Fibroblast of skin of scalp (primary cell): ENCODE results near the gene ITFG1.

Experiments
- DNase-seq: peaks from one replicate; pipeline ENCODE4 v3.0.0-alpha.2; 2013

ITFG1 gene

GRCh38 chr16:47320546-47321310 is 140.1 kb downstream of the ITFG1 start:
- peak; percentile 4 for DNase-seq

DNA sequence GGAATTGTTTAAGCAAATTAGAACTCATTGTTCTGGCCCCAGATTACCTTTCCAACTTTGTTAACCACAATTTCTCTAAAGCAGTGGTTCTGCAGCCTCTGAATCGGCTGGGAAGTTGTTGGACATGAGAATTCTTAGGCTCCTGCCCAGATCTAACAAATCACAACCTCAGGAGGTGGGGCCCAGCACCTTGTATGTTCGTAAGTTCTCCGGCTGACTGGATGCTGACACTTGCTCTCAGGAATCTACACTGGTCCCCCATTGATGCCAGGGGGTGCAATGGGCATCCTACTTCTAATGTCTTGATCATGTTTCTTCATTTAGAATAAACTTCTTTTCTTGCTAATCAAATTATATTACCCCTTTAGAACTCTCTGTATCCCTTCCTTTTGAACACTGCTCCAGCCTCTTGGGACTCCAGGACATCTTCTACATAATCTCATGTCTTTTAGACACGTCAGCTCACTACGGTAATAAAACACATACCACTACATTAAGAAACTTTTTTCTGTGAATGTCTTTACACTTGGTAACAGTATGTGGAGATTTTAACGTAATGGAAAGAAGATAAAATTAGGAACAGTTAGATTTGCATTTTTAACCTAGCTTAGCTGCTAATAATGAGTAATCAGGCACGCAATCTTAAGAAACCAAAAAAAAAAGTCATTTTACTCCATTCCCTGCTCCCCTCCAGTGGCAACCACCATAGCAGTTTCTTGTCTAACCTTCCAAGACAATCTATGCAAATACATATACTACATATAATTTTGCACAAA is 143.2 kb downstream of the ITFG1 start:
- DNase-seq, result no peak

GRCh38 chr16:47316442-47317015 is 144.3 kb downstream of the ITFG1 start:
- no peak for DNase-seq

GRCh38 chr16:47311738-47312505 is 148.9 kb downstream of the ITFG1 start:
- no peak for DNase-seq

DNA sequence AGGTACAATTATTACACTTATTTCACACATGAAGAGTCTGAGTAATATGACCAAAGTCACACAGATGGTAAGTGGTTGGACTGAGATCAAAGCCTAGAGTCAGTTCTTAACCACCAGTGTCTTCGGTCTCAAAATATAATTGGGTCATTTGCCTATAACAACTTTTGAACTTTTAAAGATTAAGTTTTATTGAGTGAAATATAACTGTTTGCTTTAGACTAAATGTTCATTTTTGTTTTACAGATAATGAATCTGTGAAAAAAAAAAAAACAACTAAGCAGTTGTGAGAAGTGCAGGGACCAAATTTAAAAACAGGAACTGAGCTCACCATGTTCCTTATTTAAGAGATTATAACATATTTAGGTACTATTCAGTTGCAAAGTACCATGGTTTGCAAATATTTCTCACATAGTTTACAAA is 150.1 kb downstream of the ITFG1 start:
- DNase-seq, result no peak

GRCh38 chr16:47309581-47310312 is 151.1 kb downstream of the ITFG1 start:
- DNase-seq, result no peak

- no peak for DNase-seq
These were observed 152.3 kb downstream of the ITFG1 start for GRCh38 chr16:47308601-47309000.

DNA sequence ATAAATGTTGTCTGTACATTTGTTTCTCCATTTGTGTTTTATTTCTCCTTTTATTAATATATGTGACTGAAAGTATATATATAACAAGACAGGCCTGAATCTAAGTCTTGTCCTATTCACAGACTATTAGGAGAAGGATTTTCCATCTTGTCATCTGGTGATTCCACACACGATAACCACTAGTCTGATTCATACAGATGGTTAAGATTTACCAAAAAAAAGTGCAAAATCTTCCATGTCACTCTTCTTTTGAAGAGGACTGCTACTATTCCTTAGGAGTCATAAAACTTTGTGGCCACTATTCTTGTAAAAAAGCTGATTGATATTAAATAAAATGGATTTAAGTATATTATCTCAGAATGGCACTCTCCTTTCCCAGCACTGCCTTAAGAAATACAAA is 156.3 kb downstream of the ITFG1 start:
- no peak for DNase-seq

DNA sequence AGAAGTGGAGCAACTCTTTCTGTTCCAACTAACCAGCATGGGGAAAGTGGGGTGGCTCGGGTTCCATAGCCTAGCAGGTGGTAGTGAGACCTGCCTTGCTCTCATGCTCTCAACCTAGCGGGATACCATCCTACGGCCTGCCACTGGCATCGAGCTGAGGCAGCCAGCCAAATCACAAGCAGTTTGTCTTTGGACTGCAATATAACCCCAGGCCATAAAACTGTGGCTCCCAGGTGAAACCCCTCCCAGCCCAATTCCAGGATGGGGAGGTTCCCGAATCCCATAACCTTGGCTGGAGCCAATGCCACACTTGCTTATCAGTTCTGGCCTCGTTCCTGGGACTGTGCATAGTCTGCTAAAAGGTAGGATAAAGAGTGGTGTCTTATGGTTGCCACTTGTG is 161.3 kb downstream of the ITFG1 start:
- no peak for DNase-seq

- no peak for DNase-seq
These were observed 175.9 kb downstream of the ITFG1 start for GRCh38 chr16:47284999-47285398.

DNA sequence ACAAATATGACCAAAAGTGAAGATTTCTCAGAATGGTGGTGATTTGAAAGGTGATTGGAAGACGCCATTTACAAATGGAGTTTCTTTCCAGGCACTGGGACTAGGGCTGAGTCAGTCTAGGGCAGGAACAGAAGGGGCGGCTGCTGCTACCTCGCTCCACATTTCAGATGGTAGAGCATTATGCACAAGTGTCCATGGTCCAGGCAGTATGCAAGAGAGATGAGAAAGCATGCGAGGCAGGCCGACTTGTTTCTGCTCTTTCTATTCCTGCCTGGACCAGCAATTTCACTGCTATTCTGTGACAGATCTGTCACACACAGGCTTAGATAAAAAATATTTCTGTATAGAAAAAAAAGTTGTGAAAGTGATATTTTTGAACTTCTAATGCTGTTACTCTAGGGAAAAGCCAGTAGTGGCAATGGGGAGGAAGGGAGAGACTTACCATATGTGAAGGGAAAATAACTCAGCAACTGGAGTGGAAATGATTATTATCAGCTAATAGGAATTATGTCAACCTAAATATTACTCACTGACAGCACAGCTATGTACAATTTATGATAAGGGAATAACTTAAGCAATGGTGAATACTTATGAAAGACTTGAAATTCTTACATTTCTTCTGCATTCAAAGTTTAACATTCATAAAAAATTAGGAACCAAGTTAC is 182.4 kb downstream of the ITFG1 start:
- no peak for DNase-seq

DNA sequence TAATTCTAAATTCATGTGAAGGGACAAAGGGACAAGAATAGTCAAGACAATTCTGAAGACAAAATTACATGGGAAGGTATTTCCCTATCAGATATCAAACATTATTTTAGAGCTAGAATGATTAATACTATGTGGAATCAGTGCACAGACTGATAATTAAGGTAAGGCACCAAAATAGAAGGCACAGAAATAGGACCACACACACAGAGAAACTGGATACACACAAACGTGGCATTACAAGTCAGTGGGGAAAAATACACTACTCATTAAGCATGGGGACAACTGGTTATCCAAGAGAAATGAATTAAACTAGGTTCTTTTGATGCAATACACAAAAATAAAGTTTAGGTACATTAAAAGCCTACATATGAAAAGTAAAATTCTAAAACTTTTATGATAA is 184.3 kb downstream of the ITFG1 start:
- DNase-seq, result no peak

- DNase-seq, result no peak
These were observed 197.9 kb downstream of the ITFG1 start for GRCh38 chr16:47262938-47263337.

- no peak for DNase-seq
These were observed 200.4 kb downstream of the ITFG1 start for GRCh38 chr16:47260503-47260902.

GRCh38 chr16:47258874-47259461 is 201.9 kb downstream of the ITFG1 start:
- DNase-seq, result peak; percentile 29

DNA sequence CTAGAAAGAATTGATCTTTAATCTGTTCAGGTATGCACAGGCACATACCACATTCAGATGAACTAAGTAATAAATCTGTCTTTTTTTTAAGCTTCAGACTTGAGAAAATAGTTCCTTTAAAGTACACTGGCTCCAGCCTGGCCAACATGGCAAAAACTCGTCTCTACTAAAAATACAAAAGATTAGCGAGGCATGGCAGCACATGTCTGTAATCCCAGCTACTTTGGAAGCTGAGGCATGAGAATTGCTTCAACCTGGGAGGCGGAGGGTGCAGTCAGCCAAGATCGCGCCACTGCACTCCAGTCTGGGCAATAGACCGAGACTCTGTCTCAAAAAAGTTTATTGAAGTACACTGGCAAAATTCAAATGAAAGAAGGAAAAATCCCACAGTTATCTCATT is 206.1 kb downstream of the ITFG1 start:
- DNase-seq, result no peak

GRCh38 chr16:47250983-47251382 is 209.9 kb downstream of the ITFG1 start:
- peak; percentile 21 for DNase-seq

DNA sequence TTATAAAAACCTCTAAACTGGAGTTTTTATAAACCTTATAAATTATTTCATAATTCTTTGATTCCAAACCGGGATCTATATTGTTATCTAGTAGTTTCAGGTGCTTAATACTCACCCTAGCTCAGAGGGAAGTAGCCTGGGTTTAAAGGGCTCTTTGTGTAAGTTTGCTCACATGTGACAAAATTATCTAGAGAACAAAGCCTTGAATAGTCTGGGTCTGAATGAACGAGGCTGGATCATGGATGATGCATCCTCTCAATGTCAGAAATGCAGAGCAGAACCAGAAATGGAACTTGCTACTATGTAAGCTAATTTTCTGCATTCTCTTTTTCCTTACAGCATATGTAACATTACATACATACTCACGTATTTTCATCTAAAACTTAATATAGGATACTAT is 213.2 kb downstream of the ITFG1 start:
- DNase-seq, result no peak

DNA sequence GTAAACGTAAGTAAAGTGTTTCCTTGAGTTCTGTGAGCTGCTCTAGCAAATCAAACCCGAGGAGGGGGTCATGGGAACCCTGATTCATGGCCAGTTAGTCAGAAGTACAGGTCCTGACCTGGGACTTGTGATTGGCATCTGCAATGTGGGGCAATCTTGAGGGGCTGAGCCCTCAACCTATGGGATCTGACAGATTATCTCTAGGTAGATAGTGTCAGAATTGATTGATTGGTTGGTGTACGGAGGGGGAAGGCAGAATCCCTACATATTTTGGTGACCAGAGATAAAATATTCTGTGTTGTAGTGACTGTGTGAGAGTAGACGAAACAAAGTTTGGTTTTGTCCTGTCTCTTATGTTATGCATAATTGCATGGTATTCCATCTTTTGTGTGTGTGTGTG is 216.7 kb downstream of the ITFG1 start:
- DNase-seq, result no peak

DNA sequence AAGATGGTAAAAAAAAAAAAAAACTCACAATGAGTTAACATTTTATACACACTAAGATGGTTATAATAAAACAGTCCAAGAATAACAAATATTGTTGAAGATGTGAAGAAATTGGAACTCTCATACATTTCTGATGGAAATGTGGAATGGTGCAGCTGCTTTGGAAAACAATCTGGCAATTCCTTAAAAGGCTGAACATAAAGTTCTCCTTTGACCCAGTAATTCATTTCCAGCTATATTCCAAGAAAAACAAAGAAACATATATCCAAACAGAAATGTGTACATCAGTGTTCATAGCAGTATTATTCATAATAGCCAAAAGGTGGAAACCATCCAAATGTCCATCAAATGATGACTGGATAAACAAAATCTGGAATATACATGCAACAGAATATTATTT is 219.8 kb downstream of the ITFG1 start:
- DNase-seq, result peak; percentile 54

DNA sequence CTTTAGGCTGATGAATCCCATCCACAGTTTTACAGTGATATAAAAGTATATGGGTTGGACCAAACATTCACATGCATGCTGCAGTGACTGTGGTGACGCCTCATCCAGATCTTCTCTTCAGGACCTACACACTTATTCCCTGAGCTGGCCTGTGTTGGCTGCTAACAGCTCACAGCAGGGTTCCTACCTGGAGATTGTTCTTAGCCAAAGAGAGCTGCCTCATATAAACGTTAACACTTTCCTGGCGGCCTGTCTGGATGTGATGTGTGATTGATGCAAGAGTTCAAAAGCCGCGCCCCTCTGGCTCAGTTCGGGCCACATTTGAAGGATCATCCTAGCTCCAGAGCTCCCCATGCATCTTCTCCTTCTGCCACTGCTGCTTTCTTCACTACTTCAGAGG is 224.1 kb downstream of the ITFG1 start:
- DNase-seq, result no peak
